Naive thymus-derived CD4-positive, alpha-beta T cell (primary cell): Measurements from ENCODE around the gene GNAS-AS1. TPM values are rescaled to one million over a fixed set of nuclear protein-coding genes. Genes with fewer than 3 reads are reported as not detected.
A peak's percentile ranks its signal among the peaks of the same experiment; 100 is the strongest.

Source experiments
- ATAC-seq: fragments of 150-1000 bp; cut with Tn5 transposase; 2 replicates; pipeline ENCODE4 v1.10.0; 2021; ENCODE audit warnings: mild to moderate bottlenecking, moderate library complexity
- CTCF ChIA-PET: fragments of 350-600 bp; sonication (Branson Sonifier 250); formaldehyde crosslinking; loops from one replicate; lab custom pipeline; 2021; ENCODE audit warnings: antibody characterized with exemption; lab: Charles Lee
- POLR2A ChIA-PET: fragments of 350-600 bp; sonication (Branson Sonifier 250); formaldehyde crosslinking; loops from one replicate; lab custom pipeline; 2021; ENCODE audit warnings: antibody characterized with exemption, inconsistent platforms; lab: Charles Lee
- DNase-seq, 9 donors: peaks; one replicate each; pipeline versions ENCODE4 v3.0.0 to v3.0.0-alpha.2; 2020 to 2022; ENCODE audit warnings: mixed read lengths in 1 of 9
- H3K27ac ChIP-seq: one replicate; pipeline ENCODE4 v1.7.0; 2013; ENCODE audit warnings: mild to moderate bottlenecking, low read depth, low read length, moderate library complexity
- H3K27me3 ChIP-seq, 2 donors: one replicate each; pipeline ENCODE4 v1.7.0; 2013; ENCODE audit warnings: low read length in 2 of 2, mild to moderate bottlenecking in 2 of 2, moderate library complexity in 2 of 2; ENCODE audit not compliant: control insufficient read depth in 2 of 2, insufficient read depth in 2 of 2
- H3K36me3 ChIP-seq, 3 experiments: 1 replicate in 2 of 3; 2 replicates in 1 of 3; pipeline ENCODE4 v1.7.0; 2013; ENCODE audit warnings: low read length in 3 of 3, mild to moderate bottlenecking in 3 of 3, moderate library complexity in 1 of 3; ENCODE audit not compliant: insufficient read depth in 3 of 3, control insufficient read depth in 2 of 3
- H3K4me1 ChIP-seq, 2 donors: one replicate each; pipeline ENCODE4 v1.7.0; 2013; ENCODE audit warnings: low read length in 2 of 2, mild to moderate bottlenecking in 2 of 2, moderate library complexity in 1 of 2; ENCODE audit not compliant: control insufficient read depth in 2 of 2, insufficient read depth in 2 of 2
- H3K4me3 ChIP-seq: 2 replicates; pipeline ENCODE4 v1.7.0; 2013; ENCODE audit warnings: mild to moderate bottlenecking, low read length
- H3K9me3 ChIP-seq, 3 experiments: 1 replicate in 2 of 3; 2 replicates in 1 of 3; pipeline ENCODE4 v1.7.0; 2013; ENCODE audit warnings: low read length in 3 of 3; ENCODE audit not compliant: control insufficient read depth in 2 of 3
- H3K27ac Mint-ChIP-seq, 9 donors: one replicate each; pipeline ENCODE4 v1.8.0; 2020 to 2022; ENCODE audit warnings: mixed read lengths in 9 of 9, mild to moderate bottlenecking in 8 of 9, moderate library complexity in 5 of 9, inconsistent platforms in 2 of 9
- H3K27me3 Mint-ChIP-seq, 5 donors: one replicate each; pipeline ENCODE4 v1.8.0; 2021 to 2022; ENCODE audit warnings: mixed read lengths in 5 of 5, mild to moderate bottlenecking in 1 of 5
- H3K36me3 Mint-ChIP-seq, 5 donors: one replicate each; pipeline ENCODE4 v1.8.0; 2020 to 2022; ENCODE audit warnings: mixed read lengths in 5 of 5, mild to moderate bottlenecking in 3 of 5, inconsistent platforms in 1 of 5
- H3K4me1 Mint-ChIP-seq, 7 donors: one replicate each; pipeline ENCODE4 v1.8.0; 2020 to 2022; ENCODE audit warnings: mixed read lengths in 7 of 7, mild to moderate bottlenecking in 3 of 7, inconsistent platforms in 1 of 7
- H3K4me3 Mint-ChIP-seq, 10 donors: one replicate each; pipeline ENCODE4 v1.8.0; 2020 to 2022; ENCODE audit warnings: mild to moderate bottlenecking in 10 of 10, mixed read lengths in 10 of 10, moderate library complexity in 6 of 10, inconsistent platforms in 2 of 10
- H3K9me3 Mint-ChIP-seq, 11 donors: one replicate each; pipeline ENCODE4 v1.8.0; 2020 to 2022; ENCODE audit warnings: mixed read lengths in 11 of 11, mild to moderate bottlenecking in 4 of 11, inconsistent platforms in 1 of 11, moderate library complexity in 1 of 11
- intact Hi-C, 2 donors: fragments of 100-400 bp; cut with micrococcal nuclease; formaldehyde crosslinking; loops; one replicate each; pipeline ENCODE4 v1.15.1; 2023
- polyA plus RNA-seq, 2 donors: library from polyadenylated mRNA; unstranded; fragments of 300-500 nt; fragmentation: Illumina TruSeq; gene quantifications; one replicate each; pipeline ENCODE4 v1.2.3, GENCODE V29; 2021
- total RNA-seq, 6 experiments: library from RNA in 5 of 6; stranded (reverse) in 5 of 6; gene quantifications; 1 replicate in 5 of 6; 2 replicates in 1 of 6; pipeline ENCODE4 v1.2.3 and lab custom pipeline; 2021 to 2026

Gene GNAS-AS1
- total and polyA plus RNA-seq, 7 experiments from 2014 or later: 0.13 to 2.0 (median 1.5) TPM; not detected in 2

- H3K36me3 ChIP-seq: peaks cover 5 to 28% (median 7%) of the 10 kb centered on the region in 3 experiments
- H3K27ac ChIP-seq: peak overlapping the region; percentile 96
- intact Hi-C loops: loop anchor here (10.0 kb wide), 2 partner anchors 1181 to 1271 kb away; partner anchors contain the start of genes PMEPA1 (in 1 of the 2) and ZBP1 (in 1 of the 2)
- H3K4me1 ChIP-seq: peaks cover 32 to 44% of the 10 kb centered on the region in 2 donors
- no peak for ATAC-seq
- DNase-seq: no peak
- POLR2A ChIA-PET: no interaction called here
- Mint-ChIP-seq H3K9me3 (peaks cover 0 to 4% (median 0%) of the 10 kb centered on the region in 11 donors), H3K4me1 (peaks cover 52 to 81% (median 76%) of the 10 kb centered on the region in 7 donors), H3K27ac (peak overlapping the region; percentile 70 to 97 (median 91)), H3K36me3 (peaks cover 0 to 22% (median 4%) of the 10 kb centered on the region in 5 donors), H3K27me3 (peaks cover 0 to 3% (median 0%) of the 10 kb centered on the region in 5 donors), H3K4me3 (peak overlapping the region; percentile 14 to 98 (median 88))
- H3K27me3 ChIP-seq: no peaks in the 10 kb centered on the region
- CTCF ChIA-PET: no interaction called here
- peak overlapping the region; percentile 1 for H3K4me3 ChIP-seq
- H3K9me3 ChIP-seq: no peaks in the 10 kb centered on the region
Observed at GRCh38 chr20:58895448-58896180, 44.9 kb upstream of the GNAS-AS1 start.

GRCh38 chr20:58894652-58895447 is 44.1 kb upstream of the GNAS-AS1 start:
- Mint-ChIP-seq H3K27me3 (peaks cover 0 to 3% (median 0%) of the 10 kb centered on the region in 5 donors), H3K36me3 (peaks cover 0 to 22% (median 4%) of the 10 kb centered on the region in 5 donors), H3K4me3 (peak overlapping the region; percentile 45 to 98 (median 88)), H3K9me3 (peaks cover 0 to 6% (median 0%) of the 10 kb centered on the region in 11 donors), H3K4me1 (peaks cover 53 to 75% (median 69%) of the 10 kb centered on the region in 7 donors), H3K27ac (peak overlapping the region; percentile 70 to 97 (median 91))
- Histone ChIP-seq H3K9me3 (no peaks in the 10 kb centered on the region), H3K4me1 (peaks cover 32 to 44% of the 10 kb centered on the region in 2 donors), H3K27ac (peak overlapping the region; percentile 96), H3K27me3 (no peaks in the 10 kb centered on the region), H3K4me3 (peak overlapping the region; percentile 1), H3K36me3 (peaks cover 0 to 25% (median 7%) of the 10 kb centered on the region in 3 experiments)
- ChIA-PET CTCF (no interaction called here), POLR2A (interaction anchor here (0.6 kb wide), 1 partner anchor 187 kb away, joined by 3 read pairs; no protein-coding TSS in a partner anchor)
- ATAC-seq (no peak), DNase-seq (no peak)
- intact Hi-C loops: loop anchor here (5.0 to 10.0 kb wide), 8 partner anchors 267 to 1498 kb away; partner anchors contain the start of genes ZNF831 (in 2 of the 2), PMEPA1 (in 1 of the 2), RAB22A (in 1 of the 2) and VAPB (in 1 of the 2)

GRCh38 chr20:58893355-58894120 is 42.8 kb upstream of the GNAS-AS1 start:
- H3K27ac Mint-ChIP-seq: peak overlapping the region; percentile 55 to 99 (median 91)
- Histone ChIP-seq H3K27me3 (no peaks in the 10 kb centered on the region), H3K36me3 (peaks cover 0 to 13% (median 0%) of the 10 kb centered on the region in 3 experiments), H3K9me3 (no peaks in the 10 kb centered on the region), H3K4me1 (peaks cover 32 to 38% of the 10 kb centered on the region in 2 donors), H3K4me3 (peak overlapping the region; percentile 47), H3K27ac (peak overlapping the region; percentile 96)
- peaks cover 0 to 7% (median 0%) of the 10 kb centered on the region in 11 donors for H3K9me3 Mint-ChIP-seq
- H3K27me3 Mint-ChIP-seq: peaks cover 0 to 3% (median 0%) of the 10 kb centered on the region in 5 donors
- H3K4me3 Mint-ChIP-seq: peak overlapping the region; percentile 68 to 98 (median 88)
- ChIA-PET CTCF (no interaction called here), POLR2A (interaction anchor here (0.6 to 1.4 kb wide), 7 partner anchors 14 to 271 kb away, joined by 3 to 6 read pairs (median 4); no protein-coding TSS in a partner anchor)
- peaks cover 43 to 62% (median 57%) of the 10 kb centered on the region in 7 donors for H3K4me1 Mint-ChIP-seq
- peaks cover 0 to 16% (median 4%) of the 10 kb centered on the region in 5 donors for H3K36me3 Mint-ChIP-seq
- DNase-seq (peak in 1 of 9 donors; percentile 33), ATAC-seq (no peak)
- intact Hi-C loops: loop anchor here (1.0 to 10.0 kb wide), 10 partner anchors 23 to 1496 kb away; partner anchors contain the start of genes ZNF831 (in 2 of the 2), NELFCD (in 1 of the 2), PMEPA1 (in 1 of the 2) and RAB22A (in 1 of the 2)

GRCh38 chr20:58892932-58893224 is 42.2 kb upstream of the GNAS-AS1 start:
- intact Hi-C loops: loop anchor here (1.0 to 10.0 kb wide), 15 partner anchors 15 to 1496 kb away; partner anchors contain the start of genes NELFCD (in 2 of the 2), VAPB (in 2 of the 2), ZNF831 (in 2 of the 2) and ATP5F1E (in 1 of the 2)
- POLR2A ChIA-PET: interaction anchor here (0.6 to 1.4 kb wide), 5 partner anchors 16 to 272 kb away, joined by 3 to 6 read pairs (median 4); no protein-coding TSS in a partner anchor
- H3K4me3 Mint-ChIP-seq: peak overlapping the region; percentile 91 to 99 (median 96)
- H3K4me1 Mint-ChIP-seq: peaks cover 42 to 61% (median 56%) of the 10 kb centered on the region in 7 donors
- Histone ChIP-seq H3K4me3 (peak overlapping the region; percentile 69), H3K36me3 (peaks cover 0 to 10% (median 0%) of the 10 kb centered on the region in 3 experiments), H3K9me3 (no peaks in the 10 kb centered on the region), H3K4me1 (peaks cover 32 to 37% of the 10 kb centered on the region in 2 donors), H3K27me3 (no peaks in the 10 kb centered on the region), H3K27ac (peak overlapping the region; percentile 96)
- H3K36me3 Mint-ChIP-seq: peaks cover 0 to 15% (median 3%) of the 10 kb centered on the region in 5 donors
- CTCF ChIA-PET: no interaction called here
- DNase-seq (no peak), ATAC-seq (no peak)
- H3K27me3 Mint-ChIP-seq: peaks cover 0 to 3% (median 0%) of the 10 kb centered on the region in 5 donors
- H3K27ac Mint-ChIP-seq: peak overlapping the region; percentile 92 to 99 (median 97)
- peaks cover 0 to 7% (median 0%) of the 10 kb centered on the region in 11 donors for H3K9me3 Mint-ChIP-seq

- POLR2A ChIA-PET: interaction anchor here (0.7 to 1.4 kb wide), 9 partner anchors 15 to 272 kb away, joined by 3 to 13 read pairs (median 5); partner anchors contain the start of genes ATP5F1E, PRELID3B and STX16
- ATAC-seq: peak; percentile 29
- Mint-ChIP-seq H3K9me3 (peaks cover 0 to 7% (median 0%) of the 10 kb centered on the region in 11 donors), H3K27ac (peak overlapping the region; percentile 92 to 99 (median 97)), H3K4me1 (peaks cover 41 to 62% (median 56%) of the 10 kb centered on the region in 7 donors), H3K4me3 (peak overlapping the region; percentile 91 to 99 (median 96)), H3K27me3 (peaks cover 0 to 3% (median 0%) of the 10 kb centered on the region in 5 donors), H3K36me3 (peaks cover 0 to 13% (median 0%) of the 10 kb centered on the region in 5 donors)
- H3K36me3 ChIP-seq: peaks cover 0 to 10% (median 0%) of the 10 kb centered on the region in 3 experiments
- CTCF ChIA-PET: no interaction called here
- H3K9me3 ChIP-seq: no peaks in the 10 kb centered on the region
- H3K27ac ChIP-seq: peak overlapping the region; percentile 96
- peak; percentile 47 to 84 (median 79) for DNase-seq
- no peaks in the 10 kb centered on the region for H3K27me3 ChIP-seq
- H3K4me3 ChIP-seq: peak overlapping the region; percentile 69
- intact Hi-C loops: loop anchor here (1.0 to 10.0 kb wide), 15 partner anchors 16 to 1495 kb away; partner anchors contain the start of genes VAPB (in 2 of the 2), ZNF831 (in 2 of the 2), ATP5F1E (in 1 of the 2) and NELFCD (in 1 of the 2)
- H3K4me1 ChIP-seq: peaks cover 29 to 37% of the 10 kb centered on the region in 2 donors
Observed at GRCh38 chr20:58892141-58892931, 41.6 kb upstream of the GNAS-AS1 start.
